PFSK-1 (cell line): ENCODE results near the gene KLHL17.

Source experiments
- FOXP2 ChIP-seq: optimal IDR thresholded peaks from 2 replicates; pipeline ENCODE3; 2011; ENCODE audit warnings: borderline replicate concordance, control low read depth, inconsistent platforms; ENCODE audit not compliant: insufficient read depth; ENCODE audit errors: extremely low read length, extremely low read depth
- POLR2AphosphoS5 ChIP-seq: IDR thresholded peaks from 2 replicates; pipeline ENCODE4 v1.6.1; 2012; ENCODE audit warnings: low read depth, mild to moderate bottlenecking, control low read depth, low read length, moderate library complexity
- REST ChIP-seq, 2 experiments: IDR thresholded peaks; 2 replicates each; pipeline versions ENCODE4 v1.6.1 to v1.8.0; 2011 to 2012; ENCODE audit warnings: low read depth in 2 of 2, low read length in 2 of 2, control low read depth in 1 of 2, inconsistent platforms in 1 of 2, mild to moderate bottlenecking in 1 of 2, moderate library complexity in 1 of 2; ENCODE audit not compliant: insufficient read depth in 1 of 2
- SIN3A ChIP-seq: IDR thresholded peaks from 2 replicates; pipeline ENCODE4 v1.6.1; 2012; ENCODE audit warnings: mild to moderate bottlenecking, low read length, moderate library complexity, borderline replicate concordance; ENCODE audit not compliant: insufficient read depth
- TAF1 ChIP-seq: IDR thresholded peaks from 2 replicates; pipeline ENCODE4 v1.6.1; 2012; ENCODE audit warnings: low read length, control low read depth, borderline replicate concordance; ENCODE audit not compliant: insufficient read depth

Gene KLHL17

GRCh38 chr1:967466-968343 is 7.3 kb downstream of the KLHL17 start:
- TF ChIP-seq TAF1 (no peak), FOXP2 (no peak), SIN3A (no peak), POLR2AphosphoS5 (no peak), REST (IDR thresholded peaks at IDR 0.05; ENCODE audit: insufficient read depth in 1 of 2, low read depth in 2 of 2, low read length in 2 of 2) (no peak)

- TF ChIP-seq SIN3A (no peak), FOXP2 (no peak), POLR2AphosphoS5 (no peak), REST (IDR thresholded peaks at IDR 0.05; ENCODE audit: insufficient read depth in 1 of 2, low read depth in 2 of 2, low read length in 2 of 2) (no peak), TAF1 (no peak)
These were observed 9.0 kb downstream of the KLHL17 start for GRCh38 chr1:969260-969855.

GRCh38 chr1:970242-970972 is 10.0 kb downstream of the KLHL17 start:
- TF ChIP-seq FOXP2: no peak
- TF ChIP-seq REST (IDR thresholded peaks at IDR 0.05; ENCODE audit: insufficient read depth in 1 of 2, low read depth in 2 of 2, low read length in 2 of 2): no peak

- no peak for TF ChIP-seq TAF1
These were observed 10.8 kb downstream of the KLHL17 start for GRCh38 chr1:970973-971730.

GRCh38 chr1:971751-972506 is 11.5 kb downstream of the KLHL17 start:
- no peak for TF ChIP-seq SIN3A
